WI38 (cell line): Measurements from ENCODE around the gene XXYLT1.

ENCODE experiments used
- H3K4me3 ChIP-seq: 2 replicates; pipeline ENCODE4 v1.5.1; 2011; ENCODE audit warnings: low read depth, mild to moderate bottlenecking, control low read depth, low read length
- CTCF ChIP-seq: IDR thresholded peaks from 2 replicates; pipeline ENCODE4 v1.5.1; 2012; ENCODE audit warnings: low read depth, mild to moderate bottlenecking, control low read depth, low read length

XXYLT1 gene

GRCh38 chr3:195116407-195117185 lies 154.4 kb downstream of the XXYLT1 start:
- no peak overlapping the region for H3K4me3 ChIP-seq
- no peak for TF ChIP-seq CTCF

- H3K4me3 ChIP-seq: no peak overlapping the region
- no peak for TF ChIP-seq CTCF
Observed at GRCh38 chr3:195115600-195116406, 155.2 kb downstream of the XXYLT1 start.

DNA sequence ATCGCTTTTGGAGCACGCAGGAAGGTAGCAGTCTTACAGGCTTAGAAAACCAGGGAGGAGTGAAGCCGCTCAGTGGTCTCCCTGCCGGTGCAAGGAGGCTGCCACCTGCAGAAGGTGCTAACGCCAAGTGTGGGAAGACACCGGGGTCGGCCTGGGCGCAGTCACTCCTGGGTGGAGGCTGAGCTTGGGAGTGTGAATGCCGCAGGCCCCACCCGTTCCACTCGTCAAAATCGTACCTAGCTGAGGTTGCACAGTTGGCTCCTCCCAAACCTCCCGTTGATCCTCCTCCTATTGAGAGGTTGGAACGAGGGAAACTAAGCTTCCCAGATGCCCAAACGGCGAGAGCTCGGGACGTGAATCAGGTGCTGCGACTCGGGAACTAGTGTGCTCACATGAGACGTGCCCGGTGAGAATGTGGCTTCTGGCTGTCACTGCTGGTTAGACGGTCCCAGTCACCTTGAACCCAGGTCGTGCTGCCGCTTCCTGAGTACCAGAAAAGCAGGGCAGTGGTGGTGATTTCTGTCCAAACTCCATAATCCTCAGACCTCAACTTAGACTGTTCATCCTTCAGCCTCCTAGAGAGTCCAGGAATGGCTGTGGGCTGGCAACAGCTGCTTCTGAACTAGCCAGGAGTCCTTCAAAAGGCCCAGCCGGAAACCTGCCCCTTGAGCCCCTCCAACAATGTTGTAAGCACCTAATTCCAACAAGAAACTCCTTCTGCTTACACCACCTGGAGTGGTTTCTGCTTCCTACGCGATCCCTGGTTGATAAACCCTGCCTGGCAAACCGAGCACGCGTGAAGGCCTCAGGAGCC lies 156.0 kb downstream of the XXYLT1 start:
- no peak overlapping the region for H3K4me3 ChIP-seq
- no peak for TF ChIP-seq CTCF

GRCh38 chr3:195113536-195114425 lies 157.2 kb downstream of the XXYLT1 start:
- TF ChIP-seq CTCF: no peak
- H3K4me3 ChIP-seq: no peak overlapping the region

DNA sequence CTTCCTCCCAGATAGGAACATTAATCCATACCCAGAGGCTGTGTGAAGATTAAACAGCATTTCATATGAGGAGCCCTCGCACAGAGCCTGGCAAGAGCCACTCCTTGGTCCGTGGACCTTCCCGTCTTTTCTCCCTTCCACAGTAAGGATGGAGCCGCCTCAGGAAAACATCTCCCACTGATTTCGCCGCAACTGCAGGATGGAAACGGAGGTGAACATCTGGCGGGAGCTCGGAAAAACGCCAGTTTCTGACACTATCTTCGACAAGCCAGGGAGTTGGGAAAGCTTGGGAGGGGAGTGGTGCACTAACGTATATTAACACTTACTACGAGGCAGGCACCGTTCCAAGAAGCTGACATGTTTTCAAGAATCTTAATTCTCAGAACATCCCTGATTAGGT lies 157.9 kb downstream of the XXYLT1 start:
- no peak overlapping the region for H3K4me3 ChIP-seq
- TF ChIP-seq CTCF: no peak

- no peak for TF ChIP-seq CTCF
- H3K4me3 ChIP-seq: no peak overlapping the region
Observed at GRCh38 chr3:195112361-195112791, 158.6 kb downstream of the XXYLT1 start.
